Mesenchymal stem cell (in vitro differentiated cells and primary cell): ENCODE measurements around the gene BRD7.

Experiments used
- DNase-seq: peaks from one replicate; pipeline ENCODE4 v3.0.0-alpha.2; 2013
- H2AFZ ChIP-seq: one replicate; pipeline ENCODE4 v1.6.1; 2013; ENCODE audit warnings: low read depth, mild to moderate bottlenecking, control low read depth, inconsistent platforms, low read length, moderate library complexity
- H2AK5ac ChIP-seq: 2 replicates; pipeline ENCODE4 v1.6.1; 2013; ENCODE audit warnings: low read length, moderate library complexity, mild to moderate bottlenecking, inconsistent platforms; ENCODE audit not compliant: severe bottlenecking
- H2BK120ac ChIP-seq: one replicate; pipeline ENCODE4 v1.6.1; 2013; ENCODE audit warnings: low read depth, mild to moderate bottlenecking, inconsistent platforms, low read length, moderate library complexity
- H2BK12ac ChIP-seq, 2 experiments: one replicate each; pipeline ENCODE4 v1.6.1; 2013; ENCODE audit warnings: inconsistent platforms in 2 of 2, low read length in 2 of 2, mild to moderate bottlenecking in 2 of 2, moderate library complexity in 2 of 2, control low read depth in 1 of 2
- H2BK15ac ChIP-seq: one replicate; pipeline ENCODE4 v1.6.1; 2013; ENCODE audit warnings: mild to moderate bottlenecking, low read depth, inconsistent platforms; ENCODE audit not compliant: poor library complexity, severe bottlenecking
- H2BK5ac ChIP-seq: 2 replicates; pipeline ENCODE4 v1.6.1; 2013; ENCODE audit warnings: low read depth, mild to moderate bottlenecking, low read length, control low read depth, inconsistent platforms; ENCODE audit not compliant: poor library complexity, severe bottlenecking
- H3K14ac ChIP-seq, 2 experiments: one replicate each; pipeline ENCODE4 v1.6.1; 2013; ENCODE audit warnings: inconsistent platforms in 2 of 2, low read length in 2 of 2, control low read depth in 1 of 2, mild to moderate bottlenecking in 1 of 2, moderate library complexity in 1 of 2
- H3K18ac ChIP-seq, 2 experiments: one replicate each; pipeline ENCODE4 v1.6.1; 2013; ENCODE audit warnings: inconsistent platforms in 2 of 2, low read length in 2 of 2, control low read depth in 1 of 2, low read depth in 1 of 2, mild to moderate bottlenecking in 1 of 2
- H3K23ac ChIP-seq, 2 experiments: one replicate each; pipeline ENCODE4 v1.6.1; 2013; ENCODE audit warnings: inconsistent platforms in 2 of 2, low read length in 2 of 2, mild to moderate bottlenecking in 2 of 2, moderate library complexity in 2 of 2, control low read depth in 1 of 2
- H3K27ac ChIP-seq: 2 replicates; pipeline ENCODE4 v1.5.1; 2013; ENCODE audit warnings: mild to moderate bottlenecking, moderate library complexity, low read length, control low read depth, inconsistent platforms; ENCODE audit not compliant: poor library complexity, severe bottlenecking
- H3K27me3 ChIP-seq, 2 experiments: 2 replicates each; pipeline versions ENCODE4 v1.6.1 to v1.7.0; 2013; ENCODE audit warnings: low read length in 2 of 2, mild to moderate bottlenecking in 2 of 2, moderate library complexity in 2 of 2, control low read depth in 1 of 2, inconsistent platforms in 1 of 2; ENCODE audit not compliant: control insufficient read depth in 1 of 2, insufficient read depth in 1 of 2
- H3K36me3 ChIP-seq, 2 experiments: 2 replicates each; pipeline versions ENCODE4 v1.6.1 to v1.7.0; 2013; ENCODE audit warnings: low read length in 2 of 2, control low read depth in 1 of 2, inconsistent platforms in 1 of 2, low read depth in 1 of 2, mild to moderate bottlenecking in 1 of 2; ENCODE audit not compliant: insufficient read depth in 2 of 2, control insufficient read depth in 1 of 2
- H3K4ac ChIP-seq, 2 experiments: one replicate each; pipeline ENCODE4 v1.6.1; 2013; ENCODE audit warnings: inconsistent platforms in 2 of 2, low read length in 2 of 2, mild to moderate bottlenecking in 2 of 2, moderate library complexity in 2 of 2, control low read depth in 1 of 2, low read depth in 1 of 2
- H3K4me1 ChIP-seq: 2 replicates; pipeline ENCODE4 v1.6.1; 2013; ENCODE audit warnings: low read depth, low read length, control low read depth; ENCODE audit not compliant: control insufficient read depth, insufficient read depth
- H3K4me2 ChIP-seq: 2 replicates; pipeline ENCODE4 v1.6.1; 2013; ENCODE audit warnings: low read length, mild to moderate bottlenecking, inconsistent platforms; ENCODE audit not compliant: poor library complexity, severe bottlenecking
- H3K4me3 ChIP-seq, 2 experiments: 2 replicates each; pipeline versions ENCODE4 v1.5.1 to v1.7.0; 2013; ENCODE audit warnings: low read length in 2 of 2, mild to moderate bottlenecking in 2 of 2, control low read depth in 1 of 2, low read depth in 1 of 2; ENCODE audit not compliant: insufficient read depth in 1 of 2
- H3K79me1 ChIP-seq: replicated peaks from 2 replicates; pipeline ENCODE4 v1.6.1; 2013; ENCODE audit warnings: mild to moderate bottlenecking, control low read depth, low read length, inconsistent platforms; ENCODE audit not compliant: poor library complexity, severe bottlenecking
- H3K9ac ChIP-seq: 2 replicates; pipeline ENCODE4 v1.7.0; 2013; ENCODE audit warnings: mild to moderate bottlenecking, low read length, moderate library complexity
- H3K9me3 ChIP-seq: 2 replicates; pipeline ENCODE4 v1.7.0; 2013; ENCODE audit warnings: mild to moderate bottlenecking, low read length; ENCODE audit not compliant: control insufficient read depth
- H4K8ac ChIP-seq: one replicate; pipeline ENCODE4 v1.6.1; 2013; ENCODE audit warnings: inconsistent platforms, mild to moderate bottlenecking, low read length, moderate library complexity
- H4K91ac ChIP-seq: one replicate; pipeline ENCODE4 v1.6.1; 2013; ENCODE audit warnings: mild to moderate bottlenecking, low read length, inconsistent platforms
- WGBS: methylation state at CpG from one replicate; pipeline ENCODE4 v1.1.7; 2013; ENCODE audit warnings: mixed read lengths; 5-methylcytosine and 5-hydroxymethylcytosine counted together

BRD7 gene

DNA sequence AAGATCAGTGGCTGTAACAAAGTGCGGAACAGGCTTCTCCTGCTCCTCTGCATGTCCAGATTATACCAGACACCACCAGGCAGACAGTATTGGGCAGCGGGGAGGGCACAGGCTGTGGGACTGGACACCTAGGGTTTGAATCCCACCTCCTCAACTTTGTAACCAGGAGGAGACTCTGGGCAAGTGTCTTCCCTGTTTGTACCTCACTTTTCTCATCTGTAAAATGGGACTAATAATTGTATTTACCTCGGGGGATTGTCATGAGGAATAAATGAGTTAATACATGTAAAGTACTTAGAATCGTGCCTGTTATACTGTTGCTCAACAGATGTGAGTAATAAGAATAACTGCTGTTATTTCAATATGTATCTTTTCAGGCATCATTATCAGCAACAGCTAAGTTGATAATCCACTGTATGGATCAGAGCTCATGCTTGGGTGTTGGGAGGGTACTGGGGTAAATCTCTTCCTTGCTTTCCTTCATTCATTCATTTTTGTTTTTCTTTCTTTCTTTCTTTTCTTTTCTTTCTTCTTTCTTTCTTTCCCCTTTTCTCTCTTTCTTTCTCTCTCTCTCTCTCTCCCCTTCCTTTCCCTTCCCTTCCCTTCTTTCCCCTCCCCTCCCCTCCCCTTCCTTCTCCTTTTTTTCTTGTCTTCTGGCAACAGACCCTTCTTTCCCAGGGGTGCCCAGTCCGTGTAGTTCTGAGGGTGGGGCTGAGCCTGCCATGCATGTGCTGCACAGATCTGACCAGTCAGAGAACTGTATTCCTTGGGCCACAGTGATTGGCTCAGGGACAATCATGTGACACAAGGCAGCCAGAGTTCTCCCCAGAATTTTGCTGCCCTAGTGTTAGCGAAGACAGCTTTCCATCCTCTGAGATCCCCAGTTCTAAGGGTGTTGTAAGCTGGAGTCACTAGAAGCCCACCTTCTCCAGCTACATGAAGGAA lies 25.3 kb upstream of the BRD7 start:
- Histone ChIP-seq H3K4ac (no peak overlapping the region), H3K18ac (no peak overlapping the region), H4K91ac (no peak overlapping the region), H3K23ac (no peak overlapping the region), H3K79me1 (no peaks in the 10 kb centered on the region), H2BK120ac (no peak overlapping the region), H3K14ac (no peak overlapping the region), H4K8ac (no peak overlapping the region), H2AFZ (no peak overlapping the region), H2BK5ac (no peak overlapping the region), H3K9me3 (no peaks in the 10 kb centered on the region), H2BK12ac (no peak overlapping the region), H3K27me3 (peaks cover 0 to 32% of the 10 kb centered on the region in 2 experiments), H3K4me1 (no peaks in the 10 kb centered on the region), H3K36me3 (no peaks in the 10 kb centered on the region), H3K27ac (no peak overlapping the region), H2AK5ac (no peak overlapping the region), H3K4me3 (no peak overlapping the region), H3K9ac (no peak overlapping the region), H2BK15ac (no peak overlapping the region), H3K4me2 (no peak overlapping the region)
- 74% methylated on average over 5 of the region's 6 CpGs for WGBS
- no peak for DNase-seq

DNA sequence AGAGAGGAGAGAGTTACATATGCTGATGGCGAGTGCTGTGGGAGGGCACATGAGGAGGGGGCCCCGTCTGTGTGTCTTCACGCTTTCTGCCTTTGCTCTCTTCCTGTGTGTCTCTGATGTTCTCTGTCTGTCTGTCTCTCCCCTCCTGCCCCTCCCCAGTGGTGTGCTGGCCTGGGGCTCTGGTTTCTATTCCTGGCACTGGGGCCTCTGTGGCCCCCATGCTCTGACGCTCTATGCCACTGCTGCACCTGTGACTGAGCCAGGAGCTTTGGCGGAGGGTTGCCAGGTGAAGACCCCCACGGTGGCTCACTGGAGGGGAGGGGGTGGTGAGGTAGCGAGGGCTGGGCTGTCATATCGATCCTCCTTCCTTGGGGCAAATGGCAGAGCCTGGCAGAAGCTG lies 24.6 kb upstream of the BRD7 start:
- no peak overlapping the region for H4K8ac ChIP-seq
- H2BK120ac ChIP-seq, result no peak overlapping the region
- no peak overlapping the region for H3K23ac ChIP-seq
- H3K4me2 ChIP-seq, result no peak overlapping the region
- H2AFZ ChIP-seq, result no peak overlapping the region
- H3K27me3 ChIP-seq, result peaks cover 3 to 33% of the 10 kb centered on the region in 2 experiments
- no peaks in the 10 kb centered on the region for H3K9me3 ChIP-seq
- no peak overlapping the region for H3K9ac ChIP-seq
- H2BK5ac ChIP-seq, result no peak overlapping the region
- H3K36me3 ChIP-seq, result no peaks in the 10 kb centered on the region
- H3K4me3 ChIP-seq, result no peak overlapping the region
- no peak overlapping the region for H3K14ac ChIP-seq
- no peak overlapping the region for H3K4ac ChIP-seq
- H2BK12ac ChIP-seq, result no peak overlapping the region
- 54% methylated on average over 7 of the region's 8 CpGs for WGBS
- no peak overlapping the region for H4K91ac ChIP-seq
- H2AK5ac ChIP-seq, result no peak overlapping the region
- H3K79me1 ChIP-seq, result no peaks in the 10 kb centered on the region
- H3K4me1 ChIP-seq, result no peaks in the 10 kb centered on the region
- DNase-seq, result no peak
- H3K18ac ChIP-seq, result no peak overlapping the region
- H2BK15ac ChIP-seq, result no peak overlapping the region
- no peak overlapping the region for H3K27ac ChIP-seq

DNA sequence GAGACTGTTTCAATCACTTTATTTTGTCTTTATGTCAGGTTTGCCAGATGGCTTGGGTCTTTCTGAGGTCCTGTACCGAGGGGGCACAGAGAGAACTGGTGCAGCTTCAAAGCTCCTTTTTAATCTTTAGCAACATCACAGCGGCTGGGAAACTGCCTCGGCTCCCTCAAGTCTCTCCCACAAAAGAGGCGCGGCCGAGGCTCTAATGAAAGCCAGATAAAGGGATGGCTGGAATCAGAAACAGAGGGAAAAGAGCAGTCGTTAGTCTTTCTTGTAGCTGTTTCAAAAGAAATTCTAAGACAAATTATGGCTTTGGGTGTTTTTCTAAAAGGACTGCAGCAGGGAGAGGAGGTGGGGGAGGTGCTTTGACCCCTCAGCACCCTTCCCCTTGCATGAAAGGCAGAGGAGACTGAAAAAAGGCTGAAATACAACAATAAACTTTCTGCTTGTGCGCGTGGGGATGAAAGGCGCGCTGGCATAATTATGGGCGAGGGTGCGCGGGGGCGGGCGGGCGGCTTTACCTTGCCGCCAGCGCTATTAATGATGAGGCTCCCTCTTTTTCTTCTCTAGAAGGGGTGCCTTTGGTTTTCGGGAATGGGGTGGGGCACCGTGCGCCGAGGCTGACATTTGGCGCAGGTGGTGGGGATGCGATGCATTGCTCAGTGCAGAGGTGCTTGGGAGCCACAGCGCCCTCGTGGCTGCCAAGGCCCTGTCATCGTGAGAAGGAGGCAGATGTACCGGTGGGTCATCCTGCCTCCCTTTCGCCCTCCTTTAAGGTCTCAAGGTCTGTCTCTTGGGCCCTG lies 22.3 kb upstream of the BRD7 start:
- no peak for DNase-seq
- H3K27ac ChIP-seq, result no peak overlapping the region
- 84% methylated on average over 30 of the region's 30 CpGs for WGBS
- H2AK5ac ChIP-seq, result no peak overlapping the region
- no peak overlapping the region for H3K23ac ChIP-seq
- no peak overlapping the region for H2BK5ac ChIP-seq
- H3K4ac ChIP-seq, result no peak overlapping the region
- no peaks in the 10 kb centered on the region for H3K79me1 ChIP-seq
- H4K91ac ChIP-seq, result no peak overlapping the region
- no peaks in the 10 kb centered on the region for H3K9me3 ChIP-seq
- no peak overlapping the region for H2BK120ac ChIP-seq
- H2AFZ ChIP-seq, result no peak overlapping the region
- H3K4me2 ChIP-seq, result no peak overlapping the region
- H3K4me3 ChIP-seq, result no peak overlapping the region
- H3K4me1 ChIP-seq, result no peaks in the 10 kb centered on the region
- no peaks in the 10 kb centered on the region for H3K36me3 ChIP-seq
- H2BK15ac ChIP-seq, result no peak overlapping the region
- H3K27me3 ChIP-seq, result peaks cover 23 to 56% of the 10 kb centered on the region in 2 experiments
- H2BK12ac ChIP-seq, result no peak overlapping the region
- no peak overlapping the region for H3K18ac ChIP-seq
- H3K14ac ChIP-seq, result no peak overlapping the region
- no peak overlapping the region for H4K8ac ChIP-seq
- H3K9ac ChIP-seq, result no peak overlapping the region

DNA sequence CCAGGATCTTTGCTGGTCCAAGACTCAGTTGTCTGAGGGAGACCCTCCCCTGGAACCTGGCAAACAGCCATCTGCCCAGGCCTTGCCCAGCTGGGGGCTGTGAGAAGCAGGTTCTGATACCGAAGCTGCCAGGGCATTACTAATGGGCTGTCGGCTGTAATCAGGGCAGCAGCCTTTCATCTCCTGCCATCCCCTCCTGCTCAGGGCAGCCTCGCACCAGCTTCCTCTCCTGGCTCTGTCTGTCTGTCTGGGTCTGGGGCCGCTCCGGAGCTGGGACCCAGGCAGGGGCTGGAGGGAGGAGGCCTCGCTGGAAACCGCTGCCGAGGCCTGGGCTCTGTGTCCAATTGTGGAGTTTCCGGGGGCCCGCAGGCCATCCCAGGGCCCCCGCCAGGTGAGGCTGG lies 21.6 kb upstream of the BRD7 start:
- H4K8ac ChIP-seq, result no peak overlapping the region
- no peak overlapping the region for H2BK5ac ChIP-seq
- no peak overlapping the region for H3K4me2 ChIP-seq
- H2BK15ac ChIP-seq, result no peak overlapping the region
- H2BK120ac ChIP-seq, result no peak overlapping the region
- H2AFZ ChIP-seq, result no peak overlapping the region
- H3K18ac ChIP-seq, result no peak overlapping the region
- H3K4me3 ChIP-seq, result no peak overlapping the region
- H3K14ac ChIP-seq, result no peak overlapping the region
- H3K4ac ChIP-seq, result no peak overlapping the region
- H3K79me1 ChIP-seq, result no peaks in the 10 kb centered on the region
- 90% methylated on average over 11 of the region's 11 CpGs for WGBS
- H3K9ac ChIP-seq, result no peak overlapping the region
- H3K27ac ChIP-seq, result no peak overlapping the region
- no peak overlapping the region for H2BK12ac ChIP-seq
- H3K4me1 ChIP-seq, result no peaks in the 10 kb centered on the region
- no peak overlapping the region for H4K91ac ChIP-seq
- H3K9me3 ChIP-seq, result no peaks in the 10 kb centered on the region
- no peak overlapping the region for H2AK5ac ChIP-seq
- no peak overlapping the region for H3K23ac ChIP-seq
- H3K36me3 ChIP-seq, result no peaks in the 10 kb centered on the region
- H3K27me3 ChIP-seq, result peaks cover 29 to 61% of the 10 kb centered on the region in 2 experiments
- DNase-seq, result no peak
